HCT116 (cell line): ENCODE data around the gene CAMSAP3. TPM values are rescaled to one million over a fixed set of nuclear protein-coding genes. Genes with fewer than 3 reads are reported as not detected.

Experiments
- ATAC-seq: fragments of 200-7000 bp; cut with Tn5 transposase; 2 replicates; pipeline ENCODE4 v1.9.1; 2020; ENCODE audit warnings: mild to moderate bottlenecking, moderate library complexity
- BruUV-seq: library from RNA; stranded (reverse); fragments of 400-500 nt; replicated peaks from 2 replicates; lab custom pipeline; 2021; lab: Mats Ljungman, UMichigan
- CTCF ChIA-PET: fragments of 300-600 bp; sonication (Branson Sonifier 250); formaldehyde crosslinking; loops from one replicate; lab custom pipeline; 2021; ENCODE audit warnings: antibody characterized with exemption; lab: Charles Lee
- POLR2A ChIA-PET: fragments of 300-600, 350-600 bp; sonication (Branson Sonifier 250); formaldehyde crosslinking; loops from one replicate; lab custom pipeline; 2021; ENCODE audit warnings: antibody characterized with exemption; lab: Charles Lee
- RAD21 ChIA-PET, 2 experiments: fragments of 300-600 bp; sonication (Branson Sonifier 250); formaldehyde crosslinking; loops; one replicate each; lab custom pipeline; 2023; ENCODE audit warnings: low total read pairs in 2 of 2; ENCODE audit not compliant: uncharacterized antibody in 2 of 2, unreplicated experiment in 2 of 2, low non-redundant PET in 1 of 2; lab: Charles Lee
- DNase-seq: peaks from one replicate; pipeline ENCODE4 v3.0.0-alpha.2; 2010; ENCODE audit warnings: low read depth, low spot score
- H2AFZ ChIP-seq: fragments of 200-600 bp; shearing (Covaris generic), sonication (generic); 2 replicates; pipeline ENCODE4 v1.6.1; 2017; ENCODE audit warnings: low read depth, mixed run types, mixed read lengths, antibody characterized with exemption, low read length; ENCODE audit not compliant: poor library complexity, severe bottlenecking
- H3K27ac ChIP-seq: 2 replicates; pipeline ENCODE4 v1.5.1; 2012; ENCODE audit warnings: low read depth, low read length
- H3K27me3 ChIP-seq: fragments of 200-600 bp; sonication (generic); 2 replicates; pipeline ENCODE4 v1.6.1; 2016; ENCODE audit warnings: mixed run types, low read length, mixed read lengths; ENCODE audit not compliant: insufficient read depth
- H3K36me3 ChIP-seq, 2 experiments: fragments of 200-500 bp in 1 of 2; fragments of 200-600 bp in 1 of 2; sonication (Bioruptor generic) in 1 of 2; sonication (generic) in 1 of 2; 2 replicates each; pipeline versions ENCODE4 v1.5.1 to v1.6.1; 2014 to 2016; ENCODE audit warnings: low read length in 2 of 2, inconsistent platforms in 1 of 2, mixed read lengths in 1 of 2, mixed run types in 1 of 2; ENCODE audit not compliant: insufficient read depth in 2 of 2, control insufficient read depth in 1 of 2
- H3K4me1 ChIP-seq, 2 experiments: fragments of 200-600 bp in 1 of 2; sonication (generic) in 1 of 2; 2 replicates each; pipeline versions ENCODE4 v1.5.1 to v1.6.1; 2012 to 2017; ENCODE audit warnings: low read length in 2 of 2, inconsistent platforms in 1 of 2, mild to moderate bottlenecking in 1 of 2, mixed read lengths in 1 of 2, mixed run types in 1 of 2, moderate library complexity in 1 of 2; ENCODE audit not compliant: insufficient read depth in 2 of 2, control insufficient read depth in 1 of 2
- H3K4me2 ChIP-seq: fragments of 200-600 bp; sonication (generic); 2 replicates; pipeline ENCODE4 v1.6.1; 2017; ENCODE audit warnings: mixed run types, low read length, mixed read lengths
- H3K4me3 ChIP-seq, 2 experiments: fragments of 200-600 bp in 1 of 2; sonication (generic) in 1 of 2; replicated peaks in 1 of 2; 2 replicates each; pipeline ENCODE4 v1.5.1; 2011 to 2016; ENCODE audit warnings: low read length in 2 of 2, control low read depth in 1 of 2, low read depth in 1 of 2, mild to moderate bottlenecking in 1 of 2, mixed read lengths in 1 of 2, mixed run types in 1 of 2
- H3K79me2 ChIP-seq: fragments of 200-600 bp; sonication (generic); 2 replicates; pipeline ENCODE4 v1.6.1; 2017; ENCODE audit warnings: mild to moderate bottlenecking, mixed run types, low read length, moderate library complexity, mixed read lengths; ENCODE audit not compliant: insufficient read depth
- H3K9ac ChIP-seq: fragments of 200-600 bp; sonication (generic); 2 replicates; pipeline ENCODE4 v1.6.1; 2016; ENCODE audit warnings: low read length, mixed read lengths
- H3K9me2 ChIP-seq: fragments of 200-600 bp; sonication (generic), shearing (Covaris generic); 2 replicates; pipeline ENCODE4 v1.6.1; 2017; ENCODE audit warnings: mixed run types, mild to moderate bottlenecking, moderate library complexity; ENCODE audit not compliant: insufficient read depth
- H3K9me3 ChIP-seq, 2 experiments: fragments of 200-500 bp in 1 of 2; fragments of 200-600 bp in 1 of 2; sonication (Bioruptor generic) in 1 of 2; sonication (generic) in 1 of 2; 2 replicates each; pipeline ENCODE4 v1.6.1; 2014 to 2017; ENCODE audit warnings: low read length in 2 of 2, mixed read lengths in 2 of 2, inconsistent platforms in 1 of 2, low read depth in 1 of 2, mild to moderate bottlenecking in 1 of 2, mixed run types in 1 of 2, moderate library complexity in 1 of 2; ENCODE audit not compliant: control insufficient read depth in 1 of 2, insufficient read depth in 1 of 2
- H4K20me1 ChIP-seq: fragments of 200-600 bp; sonication (generic), shearing (Covaris generic); 2 replicates; pipeline ENCODE4 v1.6.1; 2017; ENCODE audit warnings: mixed run types, mild to moderate bottlenecking, moderate library complexity; ENCODE audit not compliant: insufficient read depth
- CBX3 ChIP-seq: IDR thresholded peaks from 2 replicates; pipeline ENCODE4 v1.6.1; 2012; ENCODE audit warnings: low read depth
- CEBPB ChIP-seq: IDR thresholded peaks from 2 replicates; pipeline ENCODE4 v1.6.1; 2012; ENCODE audit warnings: low read depth
- CTCF ChIP-seq, 3 experiments: fragments of 200-600 bp in 1 of 3; sonication (generic) in 1 of 3; IDR thresholded peaks in 2 of 3; conservative IDR thresholded peaks in 1 of 3; 2 replicates each; pipeline ENCODE4 v1.5.1; 2012 to 2017; ENCODE audit warnings: low read depth in 2 of 3, low read length in 2 of 3, antibody characterized with exemption in 1 of 3, borderline replicate concordance in 1 of 3, control low read depth in 1 of 3, mild to moderate bottlenecking in 1 of 3, mixed read lengths in 1 of 3, mixed run types in 1 of 3, moderate library complexity in 1 of 3; ENCODE audit not compliant: insufficient read depth in 1 of 3
- JUND ChIP-seq: IDR thresholded peaks from 2 replicates; pipeline ENCODE4 v1.6.1; 2012
- POLR2AphosphoS5 ChIP-seq: IDR thresholded peaks from 2 replicates; pipeline ENCODE4 v1.6.1; 2011; ENCODE audit warnings: mild to moderate bottlenecking, low read depth, low read length, moderate library complexity
- REST ChIP-seq: IDR thresholded peaks from 2 replicates; pipeline ENCODE4 v1.6.1; 2012; ENCODE audit warnings: low read depth
- ZNF274 ChIP-seq: fragments of 200-500 bp; sonication (Bioruptor generic); IDR thresholded peaks from 2 replicates; pipeline ENCODE4 v1.6.1; 2014; ENCODE audit warnings: mild to moderate bottlenecking, low read depth, low read length, inconsistent platforms
- intact Hi-C: fragments of 100-400 bp; cut with micrococcal nuclease; formaldehyde crosslinking; loops from 2 replicates; pipeline ENCODE4 v1.10.0; 2022
- total RNA-seq: library from RNA; stranded (reverse); gene quantifications from one replicate; pipeline ENCODE4 v1.2.1, GENCODE V29; 2021; ENCODE audit not compliant: unreplicated experiment

The CAMSAP3 gene
- total RNA-seq, 1 experiment from 2014 or later = 24.0 TPM

GRCh38 chr19:7618771-7619510 lies 23.3 kb downstream of the CAMSAP3 start:
- H3K27me3 ChIP-seq = no peaks in the 10 kb centered on the region
- peak overlapping the region; percentile 24; the same call in 1 of the 2 replicates for H3K27ac ChIP-seq
- H4K20me1 ChIP-seq = no peaks in the 10 kb centered on the region
- BruUV-seq = no TSS peak
- peaks cover 5 to 14% of the 10 kb centered on the region in 2 experiments; a peak in 3 of 4 replicates for H3K36me3 ChIP-seq
- ChIA-PET POLR2A (no interaction called here), CTCF (no interaction called here), RAD21 (no interaction called here)
- peaks cover 0 to 6% of the 10 kb centered on the region in 2 experiments; a peak in 1 of 4 replicates for H3K4me1 ChIP-seq
- no peak overlapping the region for H3K4me2 ChIP-seq
- H3K4me3 ChIP-seq = no peak overlapping the region
- no peaks in the 10 kb centered on the region for H3K79me2 ChIP-seq
- peak; percentile 21 for ATAC-seq
- H3K9me3 ChIP-seq = no peaks in the 10 kb centered on the region
- no peak overlapping the region for H2AFZ ChIP-seq
- DNase-seq = no peak
- peak; percentile 5; the same call in 1 of the 2 replicates for TF ChIP-seq POLR2AphosphoS5
- TF ChIP-seq JUND = no peak
- TF ChIP-seq, all 23 proteins: peak for 1
- Histone ChIP-seq H3K9me2 (no peaks in the 10 kb centered on the region), H3K9ac (no peak overlapping the region)
- intact Hi-C loops = no loop called here

- BruUV-seq = TSS peak; percentile 61
- Histone ChIP-seq H3K4me2 (no peak overlapping the region), H3K36me3 (peaks cover 5 to 14% of the 10 kb centered on the region in 2 experiments; a peak in 3 of 4 replicates)
- CTCF ChIA-PET = no interaction called here
- no peak for ATAC-seq
- TF ChIP-seq ZNF274 (no peak), POLR2AphosphoS5 (0 out of 2 replicates have a peak, but pooled peaks have one; percentile 3), REST (no peak), CEBPB (no peak), CBX3 (no peak), CTCF (IDR thresholded peaks at IDR 0.05 in 2 of 3, conservative IDR thresholded peaks at IDR 0.05 in 1 of 3; ENCODE audit: borderline replicate concordance in 1 of 3, insufficient read depth in 1 of 3, low read depth in 2 of 3, low read length in 2 of 3) (no peak)
- TF ChIP-seq, all 23 proteins: peak for 1
- no peaks in the 10 kb centered on the region for H4K20me1 ChIP-seq
- POLR2A ChIA-PET = no interaction called here
- RAD21 ChIA-PET = no interaction called here
- no peaks in the 10 kb centered on the region for H3K27me3 ChIP-seq
- H3K27ac ChIP-seq = no peak overlapping the region
- H3K9me2 ChIP-seq = no peaks in the 10 kb centered on the region
- no peak overlapping the region for H3K9ac ChIP-seq
- H2AFZ ChIP-seq = no peak overlapping the region
- H3K4me3 ChIP-seq = no peak overlapping the region
- H3K9me3 ChIP-seq = no peaks in the 10 kb centered on the region
- H3K79me2 ChIP-seq = no peaks in the 10 kb centered on the region
- no peak for DNase-seq
- H3K4me1 ChIP-seq = peaks cover 0 to 6% of the 10 kb centered on the region in 2 experiments; a peak in 1 of 4 replicates
- intact Hi-C loops = no loop called here
Observed at GRCh38 chr19:7619671-7620441, 24.2 kb downstream of the CAMSAP3 start.
